22Rv1 (cell line): ENCODE results near the gene FBXO36.

Source experiments
- H3K27ac ChIP-seq: fragments of 450-650 bp; 2 replicates; pipeline ENCODE4 v1.5.1; 2017
- CTCF ChIP-seq: fragments of 450-650 bp; IDR thresholded peaks from 2 replicates; pipeline ENCODE4 v1.5.1; 2017; ENCODE audit warnings: mild to moderate bottlenecking
- ZFX ChIP-seq: fragments of 450-650 bp; IDR thresholded peaks from 2 replicates; pipeline ENCODE4 v1.6.1; 2017; ENCODE audit warnings: antibody characterized with exemption, borderline replicate concordance

Gene FBXO36

DNA sequence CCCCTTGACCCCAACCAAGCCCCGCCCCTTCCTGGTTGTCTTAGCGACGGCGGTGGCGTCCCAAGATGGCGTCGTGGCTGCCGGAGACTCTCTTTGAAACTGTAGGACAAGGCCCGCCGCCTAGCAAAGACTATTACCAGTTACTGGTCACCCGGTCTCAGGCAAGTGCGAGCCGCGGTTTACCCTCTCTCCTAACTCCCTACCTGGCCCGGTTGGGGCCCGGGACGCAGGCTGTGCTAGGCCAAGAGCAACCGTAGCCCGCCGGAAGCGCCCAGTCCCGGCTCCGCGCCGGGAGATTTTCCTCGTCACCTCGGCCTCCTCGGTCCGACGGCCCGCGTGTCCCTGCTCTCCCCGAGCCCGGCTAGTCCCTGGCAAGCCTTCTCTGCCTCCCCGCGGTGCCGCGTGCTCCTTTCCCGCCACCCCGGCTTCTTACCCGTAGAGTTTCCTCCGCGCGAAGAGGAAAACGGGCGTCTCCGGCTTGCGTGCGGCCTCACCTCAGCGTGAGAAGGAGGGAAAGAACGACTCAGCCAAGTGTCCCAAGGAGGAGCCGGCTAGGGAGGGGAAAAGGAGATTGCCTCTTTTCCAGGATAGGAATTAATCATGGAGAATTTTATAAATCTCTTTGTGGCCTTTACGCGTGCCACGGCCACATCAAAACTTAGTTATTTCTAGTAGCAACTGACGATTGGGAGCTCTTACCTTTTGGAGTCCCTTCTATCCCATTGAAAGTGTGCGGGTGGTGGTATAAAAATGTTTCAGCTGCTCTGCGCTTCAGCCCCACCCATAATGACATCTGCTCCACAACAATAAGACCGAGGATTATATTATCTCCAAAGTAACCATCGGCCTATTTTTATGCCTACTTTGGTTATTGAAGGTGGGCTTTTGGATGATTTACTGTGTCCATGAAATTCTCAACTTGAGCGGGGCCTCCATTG, at the start of gene FBXO36:
Gene FBXO36 (plus strand): TSS at position 55 of the 938 bp plus-strand sequence. CDS start 11 bp downstream, at position 66.
- TF ChIP-seq CTCF (no peak), ZFX (no peak)
- peak within 1 kb of the TSS; percentile 93 for H3K27ac ChIP-seq

GRCh38 chr2:229873123-229873581, 49.2 kb upstream of the FBXO36 start:
- H3K27ac ChIP-seq, result no peak overlapping the region
- TF ChIP-seq ZFX (no peak), CTCF (no peak)

DNA sequence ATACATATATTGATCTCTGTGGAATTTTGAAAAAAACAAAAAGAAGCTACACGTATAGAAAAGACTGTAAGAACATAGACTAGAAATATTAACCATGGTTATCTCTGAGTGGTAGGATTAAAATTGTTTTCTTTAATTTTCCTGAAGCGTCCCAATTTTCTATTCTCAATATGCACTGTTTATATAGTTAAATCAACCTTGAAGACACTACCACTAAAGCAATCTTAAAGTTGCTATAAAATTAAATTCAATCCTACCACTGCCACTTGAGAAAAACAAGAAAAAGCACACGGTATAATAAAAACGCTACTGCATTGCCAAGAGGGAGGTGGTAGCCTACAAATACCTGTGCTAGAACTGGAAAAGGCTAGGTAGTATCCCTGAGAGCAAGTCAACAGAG, 47.7 kb upstream of the FBXO36 start:
- no peak overlapping the region for H3K27ac ChIP-seq
- TF ChIP-seq ZFX (no peak), CTCF (no peak)

GRCh38 chr2:229875549-229875948, 46.8 kb upstream of the FBXO36 start:
- no peak for TF ChIP-seq CTCF
- no peak for TF ChIP-seq ZFX

GRCh38 chr2:229879191-229879950, 42.9 kb upstream of the FBXO36 start:
- no peak for TF ChIP-seq CTCF
- no peak for TF ChIP-seq ZFX
- H3K27ac ChIP-seq, result no peak overlapping the region

More at GRCh38 chr2:229875549-229875948, 46.8 kb upstream of the FBXO36 start:
- H3K27ac ChIP-seq, result no peak overlapping the region

GRCh38 chr2:229880892-229881586, 41.3 kb upstream of the FBXO36 start:
- no peak for TF ChIP-seq CTCF
- no peak for TF ChIP-seq ZFX
- H3K27ac ChIP-seq, result no peak overlapping the region
